Fibroblast of peridontal ligament (primary cell): ENCODE measurements around the gene HMGN2.
"Not testable (repeated sequence)": the region's sequence is repeated elsewhere in the genome, so short reads cannot be mapped to it uniquely, and the experiment has no call there.

ENCODE experiments used
- DNase-seq: peaks from one replicate; pipeline ENCODE4 v3.0.0-alpha.2; 2010; ENCODE audit errors: extremely low read depth

Gene HMGN2

DNA sequence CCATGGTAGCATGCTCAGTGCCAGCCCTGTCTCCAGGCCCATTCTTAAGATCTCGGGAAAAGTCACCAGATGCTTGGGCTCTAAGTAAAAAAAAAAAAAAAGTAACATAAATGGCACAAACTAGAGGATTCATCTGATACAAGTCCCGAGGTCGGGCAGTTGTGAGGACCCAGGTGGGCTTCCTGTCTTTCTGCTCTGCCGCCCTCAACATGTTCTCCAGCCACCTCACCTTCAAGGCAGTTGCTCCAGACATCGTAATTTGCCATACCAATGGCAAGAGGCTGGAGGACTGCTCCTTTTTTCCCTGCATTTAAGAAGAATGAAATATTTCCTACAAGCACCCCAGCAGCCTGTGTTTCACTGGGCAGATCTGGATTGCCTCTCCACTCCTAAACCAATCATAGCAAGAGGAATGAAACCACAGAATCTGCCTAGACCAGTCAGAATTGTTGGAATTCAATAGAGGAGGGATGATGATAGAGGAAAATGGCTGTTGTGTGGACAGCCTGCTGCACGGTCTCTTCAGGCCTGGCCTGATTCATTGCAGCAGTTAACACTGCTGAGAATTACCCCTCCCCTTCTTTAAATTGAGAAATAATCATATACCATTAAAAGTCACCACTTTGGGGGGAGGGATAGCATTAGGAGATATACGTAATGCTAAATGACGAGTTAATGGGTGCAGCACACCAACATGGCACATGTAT lies 5.4 kb downstream of the HMGN2 start:
- DNase-seq = no peak

DNA sequence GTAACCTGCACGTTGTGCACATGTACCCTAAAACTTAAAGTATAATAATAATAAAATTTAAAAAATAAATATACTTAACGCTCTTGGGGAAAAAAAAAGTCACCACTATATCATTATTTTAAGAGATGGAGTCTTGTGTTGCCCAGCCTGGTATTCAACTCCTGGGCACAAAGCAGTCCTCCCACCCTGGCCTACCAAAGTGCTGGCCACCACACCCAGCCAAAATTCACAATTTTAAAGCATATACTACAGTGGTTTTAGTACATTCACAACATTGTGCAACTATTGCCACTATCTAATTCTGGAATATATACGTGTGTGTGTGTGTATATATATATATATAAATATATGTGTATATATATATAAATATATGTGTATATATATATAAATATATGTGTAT lies 5.9 kb downstream of the HMGN2 start:
- no peak for DNase-seq

DNA sequence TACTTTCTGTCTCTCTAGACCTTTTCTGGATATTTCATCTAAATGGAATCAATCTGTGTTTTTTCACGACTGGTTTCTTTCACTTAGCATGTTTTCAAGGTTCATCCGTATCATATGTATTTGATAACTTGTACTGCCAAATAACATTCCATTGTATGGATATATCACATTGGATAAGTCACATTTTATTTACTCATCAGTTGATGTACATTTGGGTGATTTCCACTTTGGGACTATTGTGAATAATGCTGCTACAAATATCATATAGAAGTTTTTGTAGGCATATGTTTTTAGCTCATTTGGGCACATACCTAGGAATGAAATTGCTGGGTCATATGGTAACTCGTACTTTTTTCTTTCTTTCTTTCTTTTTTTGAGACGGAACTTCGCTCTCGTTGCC lies 6.7 kb downstream of the HMGN2 start:
- no peak for DNase-seq

DNA sequence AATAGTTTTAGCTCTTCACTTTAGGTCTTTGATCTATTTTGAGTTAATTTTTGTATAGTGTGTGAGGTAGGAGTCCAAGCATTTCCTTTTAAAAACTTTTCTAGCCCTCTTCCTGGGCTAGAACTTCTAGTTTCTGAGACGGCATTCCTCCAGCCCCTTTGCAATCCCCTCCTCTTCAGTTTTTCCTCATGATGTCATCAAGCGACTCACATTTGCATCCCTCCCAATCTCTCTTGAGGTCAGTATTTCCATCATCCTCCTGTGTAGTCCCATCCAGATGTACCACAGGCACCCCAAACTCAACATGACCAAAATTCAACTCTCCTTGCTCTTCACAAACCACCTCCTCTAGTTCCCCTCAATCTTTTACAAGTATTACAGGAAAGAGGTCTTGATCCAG lies 10.7 kb downstream of the HMGN2 start:
- DNase-seq = peak; percentile 46

DNA sequence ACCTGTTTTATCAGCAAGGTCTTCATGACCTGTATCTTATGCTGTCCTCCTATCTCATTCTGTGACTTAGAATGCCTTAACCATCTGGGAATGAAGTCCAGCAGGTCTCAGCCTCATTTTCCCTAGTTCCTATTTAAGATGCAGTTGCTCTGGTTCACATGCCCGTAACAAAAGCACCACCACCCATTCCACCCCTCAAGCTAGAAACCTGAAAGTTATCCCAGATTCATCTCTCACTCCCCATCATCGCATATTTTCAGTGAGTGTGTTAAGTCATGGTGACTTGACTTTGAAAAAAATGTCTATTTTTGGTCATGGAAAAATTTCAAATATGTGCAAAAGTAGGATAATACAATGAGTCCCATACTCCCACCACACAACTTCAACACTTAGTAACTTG lies 11.7 kb downstream of the HMGN2 start:
- peak; percentile 45 for DNase-seq

DNA sequence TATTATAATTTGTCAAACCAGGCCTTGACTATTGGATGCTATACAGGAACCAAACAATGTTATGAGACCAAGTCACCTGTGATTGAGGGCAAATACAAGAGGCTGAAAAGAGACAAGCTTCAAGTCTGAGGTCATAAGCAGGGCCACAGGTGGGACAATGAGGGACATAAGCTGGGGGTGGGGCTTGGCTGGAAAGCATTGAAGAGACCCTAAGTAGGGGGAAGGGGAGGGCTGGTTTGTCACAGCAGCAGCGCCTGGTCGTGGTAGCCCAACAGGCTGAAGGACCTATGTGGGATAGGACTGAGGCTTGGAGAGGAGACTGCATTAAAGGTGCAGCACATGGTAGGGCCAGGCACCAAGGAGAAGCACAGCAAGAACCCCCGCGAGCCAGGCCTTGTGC lies 17.9 kb downstream of the HMGN2 start:
- DNase-seq = no peak

DNA sequence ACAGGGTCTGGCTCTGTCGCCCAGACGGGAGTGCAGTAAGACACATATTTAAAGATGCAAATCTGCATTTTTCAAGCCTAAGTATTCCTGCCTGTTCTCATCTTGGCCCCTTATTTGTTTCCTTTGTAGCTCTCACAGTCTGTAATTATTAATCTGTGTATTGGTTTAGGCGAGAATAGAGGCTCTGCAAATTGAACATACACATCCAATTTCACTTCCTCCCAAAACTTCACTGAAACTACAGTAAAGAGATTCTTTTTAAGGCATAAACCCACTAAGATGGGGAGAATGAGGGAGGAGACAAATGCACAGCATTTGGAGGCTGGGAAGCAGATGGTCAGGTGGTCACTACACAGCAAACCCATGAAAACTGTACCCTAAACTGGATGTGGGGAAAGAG lies 21.0 kb downstream of the HMGN2 start:
- DNase-seq = no peak

DNA sequence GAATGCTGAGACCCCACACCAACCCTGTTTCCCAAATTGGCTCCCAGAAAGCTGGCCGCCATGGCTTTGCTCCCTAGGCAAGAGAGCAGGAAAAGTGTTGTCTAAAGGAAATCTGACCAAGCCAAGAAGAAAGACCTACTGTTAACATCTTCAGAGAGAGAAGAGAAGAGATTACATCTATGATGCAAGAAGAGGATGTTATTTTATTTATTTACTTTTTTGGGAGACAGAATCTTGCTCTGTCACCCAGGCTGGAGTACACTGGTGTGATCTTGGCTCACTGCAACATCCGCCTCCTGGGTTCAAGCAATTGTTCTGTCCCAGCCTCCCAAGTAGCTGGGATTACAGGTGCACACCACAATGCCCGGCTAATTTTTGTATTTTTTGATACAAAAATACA lies 21.7 kb downstream of the HMGN2 start:
- DNase-seq = no peak

DNA sequence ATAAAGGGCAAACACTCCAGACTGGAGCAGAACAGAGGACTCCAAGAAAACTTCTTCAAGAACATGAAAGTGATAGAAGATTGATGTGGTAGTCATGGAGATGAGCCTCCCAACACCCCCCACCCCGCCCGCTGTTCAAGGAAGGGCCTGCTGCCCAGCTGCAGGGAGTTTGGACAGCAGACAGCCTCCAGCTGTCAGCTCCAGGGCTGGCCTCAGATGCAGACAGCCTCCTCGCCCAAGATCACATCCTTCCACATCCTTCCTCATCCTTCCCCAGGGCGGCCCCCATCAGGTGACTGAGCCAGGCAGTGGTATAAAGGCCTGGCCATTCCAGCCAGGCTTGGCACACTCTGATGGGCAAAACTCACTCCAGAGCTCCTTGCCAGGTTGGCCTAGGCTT lies 24.6 kb downstream of the HMGN2 start:
- no peak for DNase-seq

DNA sequence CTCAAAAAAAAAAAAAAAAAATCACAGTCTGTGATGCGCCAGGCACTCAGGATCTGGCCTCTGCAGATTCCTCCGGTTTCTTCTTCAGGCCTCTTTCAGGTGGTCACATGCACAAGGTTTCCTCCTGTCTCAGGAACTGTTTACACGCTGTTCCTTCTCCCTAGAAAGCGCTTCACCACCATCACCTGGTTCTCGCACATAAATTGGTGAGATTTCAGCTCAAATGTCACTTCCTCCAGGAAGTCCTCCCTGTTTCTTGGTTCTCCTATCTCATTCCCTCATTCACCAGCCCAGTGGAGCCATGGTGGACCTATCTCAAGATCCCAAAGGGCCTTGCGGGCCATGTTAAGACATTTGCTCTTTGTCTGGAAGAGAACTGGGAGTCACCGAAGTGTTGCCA lies 26.7 kb downstream of the HMGN2 start:
- no peak for DNase-seq

DNA sequence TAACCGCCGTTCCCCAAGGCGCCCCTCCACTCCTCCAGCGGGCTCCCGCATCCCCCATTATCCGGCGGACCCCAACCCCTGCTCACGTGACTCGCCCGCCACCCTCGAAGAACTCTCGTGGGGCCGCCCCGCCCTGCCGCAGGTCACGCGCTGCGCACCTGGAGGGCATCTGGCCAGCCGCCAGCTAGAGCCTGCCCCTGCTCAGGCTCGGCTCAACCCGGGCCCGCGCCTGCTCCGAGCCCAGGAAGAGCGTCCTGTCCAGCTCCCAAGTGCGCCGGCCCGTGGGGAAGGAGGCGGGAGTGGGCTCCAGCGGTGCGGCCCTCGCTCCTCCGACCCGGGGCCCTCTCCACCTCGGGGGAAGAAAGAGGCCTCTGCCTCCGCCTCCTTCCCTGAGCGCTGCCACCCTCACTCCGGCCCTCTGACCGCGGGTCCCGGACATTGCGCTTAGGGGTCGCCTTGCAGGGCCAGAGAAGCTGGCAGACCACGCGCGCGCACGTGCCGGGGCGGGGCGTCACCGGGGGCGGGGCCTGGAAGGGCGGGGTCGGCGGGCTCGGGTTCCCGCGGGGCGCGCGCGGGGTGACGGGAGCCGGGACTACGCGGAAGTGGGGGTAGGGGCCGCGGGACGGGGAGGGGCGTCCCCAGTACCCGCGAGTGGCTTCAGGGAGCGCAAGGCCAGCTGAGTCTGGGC lies 28.4 kb downstream of the HMGN2 start:
- DNase-seq = no peak

DNA sequence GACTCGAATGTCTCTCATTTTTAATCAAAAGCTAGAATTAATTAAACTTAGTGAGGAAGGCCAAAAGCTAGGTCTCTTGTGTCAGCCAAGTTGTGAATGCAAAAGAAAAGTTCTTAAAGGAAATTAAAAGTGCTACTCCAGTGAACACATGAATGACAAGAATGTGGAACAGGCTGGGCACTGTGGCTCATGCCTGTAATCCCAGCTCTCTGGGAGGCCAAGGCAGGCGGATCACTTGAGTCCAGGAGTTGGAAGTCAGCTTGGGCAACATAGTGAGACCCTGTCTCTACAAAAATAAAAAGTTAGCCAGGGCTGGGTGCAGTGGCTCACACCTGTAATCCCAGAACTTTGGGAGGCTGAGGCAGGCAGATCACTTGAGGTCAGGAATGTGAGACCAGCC lies 38.5 kb downstream of the HMGN2 start:
- DNase-seq = not testable (repeated sequence)

DNA sequence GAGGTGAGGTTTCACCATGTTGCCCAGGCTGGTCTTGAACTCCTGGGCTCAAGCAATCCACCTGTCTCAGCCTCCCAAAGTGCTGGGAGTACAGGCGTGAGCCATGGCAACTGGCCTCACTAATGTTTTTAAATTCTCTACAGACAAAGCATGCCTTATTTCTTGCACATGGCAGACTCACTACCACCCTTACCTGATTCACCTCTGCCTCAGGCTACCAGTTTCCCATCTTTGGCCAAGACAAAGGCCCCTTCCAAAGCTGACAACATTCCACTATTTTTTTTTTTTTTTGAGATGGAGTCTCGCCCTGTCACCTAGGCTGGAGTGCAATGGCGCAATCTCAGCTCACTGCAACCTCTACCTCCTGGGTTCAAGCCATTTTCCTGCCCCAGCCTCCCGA lies 43.6 kb downstream of the HMGN2 start:
- DNase-seq = not testable (repeated sequence)

DNA sequence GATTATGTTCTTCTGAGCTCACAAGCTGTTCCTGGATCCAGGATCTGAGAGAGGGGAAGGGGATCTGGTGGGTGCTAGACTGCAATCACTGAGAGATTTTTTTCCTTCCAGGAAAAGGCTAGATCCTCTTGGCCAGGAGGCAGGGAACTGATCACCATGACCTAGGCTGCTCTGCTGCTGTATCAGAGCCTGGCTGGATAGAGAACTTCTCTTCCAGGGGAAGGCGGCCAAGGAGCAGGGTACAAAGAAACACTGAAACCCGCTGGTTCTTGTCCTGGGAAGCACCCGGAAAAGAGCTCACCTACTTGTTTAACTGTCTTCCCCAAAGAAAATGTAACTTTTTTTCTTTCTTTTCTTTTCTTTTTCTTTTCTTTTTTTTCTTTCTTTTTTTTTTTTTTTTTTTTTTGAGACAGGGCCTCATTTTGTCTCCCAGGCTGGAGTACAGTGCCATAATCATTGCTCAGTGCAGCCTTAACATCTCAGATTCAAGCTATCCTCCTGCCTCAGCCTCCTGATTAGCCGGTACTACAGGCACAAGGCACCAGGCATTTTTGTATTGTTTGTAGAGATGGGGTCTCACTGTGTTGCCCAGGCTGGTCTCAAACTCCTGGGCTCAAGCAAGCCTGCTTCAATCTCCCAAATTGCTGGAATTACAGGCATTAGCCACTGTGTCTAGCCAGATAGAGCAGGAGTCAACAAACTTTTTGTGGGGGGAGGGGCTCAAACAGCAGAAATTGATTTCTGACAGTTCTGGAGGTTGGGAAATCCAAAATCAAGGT lies 44.9 kb downstream of the HMGN2 start:
- no peak for DNase-seq

DNA sequence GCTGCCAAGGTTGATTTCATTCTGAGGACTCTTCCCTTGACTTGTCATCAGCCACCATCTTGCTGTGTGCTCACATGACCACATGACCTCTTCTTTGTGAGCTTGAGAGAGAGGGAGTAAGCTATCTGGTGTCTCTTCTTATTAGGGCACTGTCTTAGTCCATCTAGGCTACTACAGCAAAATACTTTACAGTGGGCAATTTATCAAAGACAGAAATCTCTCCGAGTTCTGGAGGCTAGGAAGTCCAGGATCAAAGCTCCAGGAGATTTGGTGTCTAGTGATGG lies 45.5 kb downstream of the HMGN2 start:
- DNase-seq = no peak

DNA sequence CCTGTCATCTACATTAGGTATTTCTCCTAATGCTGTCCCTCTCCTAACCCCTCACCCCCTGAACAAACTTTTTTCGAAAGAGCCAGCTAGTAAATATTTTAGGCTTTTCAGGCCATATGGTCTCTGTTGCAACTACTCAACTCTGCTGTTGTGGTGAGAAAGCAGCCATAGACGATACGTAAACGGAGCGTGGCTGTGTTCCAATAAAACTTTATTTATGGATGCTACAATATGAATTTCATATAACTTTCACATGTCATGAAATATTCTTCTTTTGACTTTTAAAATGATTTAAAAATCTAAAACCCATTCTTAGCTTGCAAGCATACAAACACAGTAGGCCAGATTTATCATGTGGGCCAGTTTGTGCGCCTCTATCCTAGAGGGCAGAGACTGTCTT lies 46.1 kb downstream of the HMGN2 start:
- no peak for DNase-seq

DNA sequence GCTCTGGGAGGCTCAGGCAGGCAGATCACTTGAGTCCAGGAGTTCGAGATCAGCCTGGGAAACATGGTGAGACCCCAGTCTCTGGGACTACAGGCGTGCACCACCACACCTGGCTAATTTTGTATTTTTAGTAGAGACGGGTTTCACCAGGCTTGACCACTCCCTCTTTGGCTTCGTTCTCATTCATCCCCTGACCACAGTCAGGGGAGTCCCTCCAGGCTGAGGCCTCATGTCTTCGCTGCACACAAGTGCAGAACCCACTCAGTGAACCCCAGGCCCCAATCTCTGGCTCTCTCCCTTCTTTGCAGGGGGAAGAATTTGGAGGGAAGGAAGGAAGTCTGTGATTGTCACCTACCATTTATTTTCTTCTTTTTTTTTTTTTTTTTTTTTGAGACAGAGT lies 48.1 kb downstream of the HMGN2 start:
- no peak for DNase-seq

DNA sequence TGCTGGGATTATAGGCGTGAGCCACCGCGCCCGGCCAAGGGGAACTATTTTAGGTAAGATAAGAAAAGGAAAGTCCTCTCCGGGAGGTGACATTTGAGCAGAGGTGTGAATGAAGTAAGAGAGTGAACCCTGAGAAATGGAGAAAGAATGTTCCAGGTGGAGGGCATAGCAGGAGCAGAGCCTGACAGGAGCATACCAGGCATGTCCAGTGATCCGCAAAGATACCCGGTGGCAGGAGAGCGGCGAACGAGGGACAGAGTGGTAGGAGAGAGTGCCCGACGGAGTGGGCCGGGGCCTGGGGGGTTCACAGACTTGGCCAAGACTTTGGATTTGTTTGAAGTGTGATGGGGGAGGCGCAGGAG lies 49.4 kb downstream of the HMGN2 start:
- no peak for DNase-seq

DNA sequence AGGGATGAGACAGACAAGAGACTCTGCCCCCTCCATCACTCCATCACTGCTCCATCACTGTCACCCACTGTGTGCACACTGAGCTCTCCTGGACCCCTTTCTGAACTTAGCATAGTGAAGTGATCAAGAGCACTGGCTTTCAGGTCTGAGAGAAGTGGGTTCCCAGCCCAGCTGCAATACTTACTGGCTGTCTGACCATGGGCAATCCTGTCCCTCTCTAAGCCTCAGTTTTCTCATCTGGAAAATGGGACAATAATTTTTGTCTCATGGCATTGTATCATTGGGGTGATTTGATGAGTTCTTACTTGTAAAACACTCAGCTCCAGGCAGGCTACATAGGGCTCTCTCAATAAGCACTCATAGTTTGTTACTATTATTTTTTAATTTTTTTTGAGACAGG lies 49.8 kb downstream of the HMGN2 start:
- DNase-seq = no peak

DNA sequence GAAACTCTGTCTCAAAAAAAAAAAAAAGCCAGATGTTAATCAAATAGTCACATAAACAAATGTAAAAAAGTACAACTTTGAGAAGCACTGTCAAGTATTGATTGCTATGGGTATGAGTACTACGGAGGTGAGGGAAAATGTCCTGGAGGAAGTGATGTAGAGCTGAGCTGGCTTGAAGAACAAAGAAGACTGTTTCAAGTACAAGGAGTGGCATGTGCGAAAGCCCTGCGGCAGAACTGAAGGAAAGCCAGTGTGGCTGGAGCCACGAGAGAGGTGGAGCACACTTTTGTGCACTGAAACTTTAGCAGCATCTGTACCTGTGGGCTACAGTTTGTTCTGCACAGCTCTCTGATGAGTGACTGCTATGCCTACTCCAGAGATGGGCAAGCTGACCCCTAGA lies 51.9 kb downstream of the HMGN2 start:
- DNase-seq = no peak
